Trophoblast cell (in vitro differentiated cells and primary cell): ENCODE results near the gene INAFM1.
"Not testable (repeated sequence)": the region's sequence is repeated elsewhere in the genome, so short reads cannot be mapped to it uniquely, and the experiment has no call there.

ENCODE experiments used
- DNase-seq, 2 donors: peaks; one replicate each; pipeline ENCODE4 v3.0.0-alpha.2; 2016
- H2AFZ ChIP-seq: 2 replicates; pipeline ENCODE4 v1.6.1; 2013; ENCODE audit warnings: low read length, moderate library complexity, mild to moderate bottlenecking; ENCODE audit not compliant: insufficient read depth, poor library complexity
- H2AK5ac ChIP-seq: 2 replicates; pipeline ENCODE4 v1.6.1; 2013; ENCODE audit warnings: mild to moderate bottlenecking, low read length
- H2BK120ac ChIP-seq: 2 replicates; pipeline ENCODE4 v1.6.1; 2013; ENCODE audit warnings: low read length, mild to moderate bottlenecking, moderate library complexity; ENCODE audit not compliant: insufficient read depth, poor library complexity
- H2BK12ac ChIP-seq: 2 replicates; pipeline ENCODE4 v1.6.1; 2013; ENCODE audit warnings: mild to moderate bottlenecking, low read length, moderate library complexity
- H2BK5ac ChIP-seq: 2 replicates; pipeline ENCODE4 v1.6.1; 2013; ENCODE audit warnings: low read length, low read depth, moderate library complexity, mild to moderate bottlenecking; ENCODE audit not compliant: poor library complexity
- H3K14ac ChIP-seq: 2 replicates; pipeline ENCODE4 v1.6.1; 2013; ENCODE audit warnings: mild to moderate bottlenecking, low read length
- H3K18ac ChIP-seq: 2 replicates; pipeline ENCODE4 v1.6.1; 2013; ENCODE audit warnings: mild to moderate bottlenecking, low read length
- H3K23ac ChIP-seq: 2 replicates; pipeline ENCODE4 v1.6.1; 2013; ENCODE audit warnings: low read length
- H3K27ac ChIP-seq: 2 replicates; pipeline ENCODE4 v1.5.1; 2013; ENCODE audit warnings: low read depth, mild to moderate bottlenecking, inconsistent platforms, low read length, moderate library complexity
- H3K27me3 ChIP-seq: 2 replicates; pipeline ENCODE4 v1.6.1; 2013; ENCODE audit warnings: inconsistent platforms, mild to moderate bottlenecking, low read length, moderate library complexity; ENCODE audit not compliant: insufficient read depth
- H3K36me3 ChIP-seq, 2 experiments: 1 replicate in 1 of 2; 2 replicates in 1 of 2; pipeline ENCODE4 v1.6.1; 2013; ENCODE audit warnings: low read length in 2 of 2, mild to moderate bottlenecking in 2 of 2, moderate library complexity in 1 of 2; ENCODE audit not compliant: insufficient read depth in 2 of 2, control insufficient read depth in 1 of 2
- H3K4ac ChIP-seq: 2 replicates; pipeline ENCODE4 v1.6.1; 2013; ENCODE audit warnings: low read depth, mild to moderate bottlenecking, low read length, moderate library complexity
- H3K4me1 ChIP-seq, 2 experiments: 1 replicate in 1 of 2; 2 replicates in 1 of 2; pipeline ENCODE4 v1.6.1; 2013; ENCODE audit warnings: low read length in 2 of 2, mild to moderate bottlenecking in 2 of 2, moderate library complexity in 1 of 2; ENCODE audit not compliant: insufficient read depth in 2 of 2, control insufficient read depth in 1 of 2
- H3K4me2 ChIP-seq: 2 replicates; pipeline ENCODE4 v1.6.1; 2013; ENCODE audit warnings: inconsistent platforms, mild to moderate bottlenecking, low read length, moderate library complexity
- H3K4me3 ChIP-seq: 2 replicates; pipeline ENCODE4 v1.5.1; 2013; ENCODE audit warnings: mild to moderate bottlenecking, low read depth, low read length, inconsistent platforms
- H3K79me1 ChIP-seq: one replicate; pipeline ENCODE4 v1.6.1; 2013; ENCODE audit warnings: low read length
- H3K79me2 ChIP-seq: 2 replicates; pipeline ENCODE4 v1.6.1; 2013; ENCODE audit warnings: low read length, mild to moderate bottlenecking; ENCODE audit not compliant: control insufficient read depth, insufficient read depth, poor library complexity
- H3K9ac ChIP-seq: 2 replicates; pipeline ENCODE4 v1.6.1; 2013; ENCODE audit warnings: mild to moderate bottlenecking, low read length
- H3K9me3 ChIP-seq: 2 replicates; pipeline ENCODE4 v1.6.1; 2013; ENCODE audit warnings: low read depth, mild to moderate bottlenecking, control low read depth, inconsistent platforms, low read length; ENCODE audit not compliant: insufficient read depth
- H4K12ac ChIP-seq: 2 replicates; pipeline ENCODE4 v1.6.1; 2013; ENCODE audit warnings: low read depth, mild to moderate bottlenecking, low read length, moderate library complexity
- H4K8ac ChIP-seq: 2 replicates; pipeline ENCODE4 v1.6.1; 2013; ENCODE audit warnings: low read depth, mild to moderate bottlenecking, low read length, moderate library complexity
- H4K91ac ChIP-seq: one replicate; pipeline ENCODE4 v1.6.1; 2013; ENCODE audit warnings: low read depth, mild to moderate bottlenecking, low read length, moderate library complexity
- WGBS: extraction: QIAGEN DNeasy Blood & Tissue Kit; methylation state at CpG from one replicate; pipeline ENCODE4 v1.1.7; 2013; ENCODE audit warnings: missing lambda C conversion rate; ENCODE audit not compliant: insufficient read length, insufficient coverage; ENCODE audit errors: extremely low coverage; 5-methylcytosine and 5-hydroxymethylcytosine counted together

INAFM1 gene

GRCh38 chr19:47300867-47301266 lies 26.2 kb downstream of the INAFM1 start:
- H3K18ac ChIP-seq, DNase-seq: not testable (repeated sequence)

DNA sequence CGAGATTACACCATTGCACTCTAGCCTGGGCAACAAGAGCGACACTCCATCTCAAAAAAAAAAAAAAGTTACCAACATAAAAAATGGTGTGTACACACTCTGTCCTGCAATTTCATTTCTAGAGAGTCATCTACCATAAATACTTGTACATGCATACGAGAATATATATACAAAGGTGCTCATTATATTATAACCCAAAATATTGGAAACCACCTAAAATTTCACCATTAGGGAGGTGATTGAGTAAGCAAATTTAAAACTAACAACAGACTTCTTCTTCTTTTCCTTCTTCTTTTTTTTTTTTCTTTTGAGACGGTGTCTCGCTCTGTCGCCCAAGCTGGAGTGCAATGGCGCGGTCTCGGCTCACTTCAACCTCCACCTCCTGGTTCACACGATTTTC lies 27.6 kb downstream of the INAFM1 start:
- Histone ChIP-seq H3K23ac (no peak overlapping the region), H3K9me3 (no peaks in the 10 kb centered on the region), H3K4ac (no peak overlapping the region), H3K79me1 (no peaks in the 10 kb centered on the region), H2BK5ac (no peak overlapping the region), H4K12ac (no peak overlapping the region), H2AK5ac (no peak overlapping the region), H2AFZ (no peak overlapping the region), H2BK12ac (no peak overlapping the region), H3K4me2 (no peak overlapping the region), H3K4me3 (no peak overlapping the region), H4K8ac (no peak overlapping the region), H3K27me3 (no peaks in the 10 kb centered on the region), H2BK120ac (no peak overlapping the region), H3K14ac (no peak overlapping the region), H3K36me3 (no peaks in the 10 kb centered on the region), H3K4me1 (peaks cover 0 to 2% of the 10 kb centered on the region in 2 experiments), H4K91ac (no peak overlapping the region), H3K79me2 (no peaks in the 10 kb centered on the region), H3K9ac (no peak overlapping the region), H3K18ac (no peak overlapping the region), H3K27ac (no peak overlapping the region)
- no peak for DNase-seq
- WGBS, result no CpG with 5 or more reads among the region's 10 CpGs

More at GRCh38 chr19:47300867-47301266, 26.2 kb downstream of the INAFM1 start:
- H3K79me1 ChIP-seq, H3K4ac ChIP-seq, H3K36me3 ChIP-seq, H3K23ac ChIP-seq, H2AFZ ChIP-seq, H3K4me2 ChIP-seq, H2BK5ac ChIP-seq, H4K91ac ChIP-seq, H4K12ac ChIP-seq, H3K79me2 ChIP-seq, H2BK120ac ChIP-seq, H3K4me1 ChIP-seq, H3K9ac ChIP-seq, H3K4me3 ChIP-seq, H3K27me3 ChIP-seq, H3K27ac ChIP-seq, H2AK5ac ChIP-seq, H3K14ac ChIP-seq, H4K8ac ChIP-seq, H3K9me3 ChIP-seq, H2BK12ac ChIP-seq: not testable (repeated sequence)
- no CpG with 5 or more reads among the region's 14 CpGs for WGBS

DNA sequence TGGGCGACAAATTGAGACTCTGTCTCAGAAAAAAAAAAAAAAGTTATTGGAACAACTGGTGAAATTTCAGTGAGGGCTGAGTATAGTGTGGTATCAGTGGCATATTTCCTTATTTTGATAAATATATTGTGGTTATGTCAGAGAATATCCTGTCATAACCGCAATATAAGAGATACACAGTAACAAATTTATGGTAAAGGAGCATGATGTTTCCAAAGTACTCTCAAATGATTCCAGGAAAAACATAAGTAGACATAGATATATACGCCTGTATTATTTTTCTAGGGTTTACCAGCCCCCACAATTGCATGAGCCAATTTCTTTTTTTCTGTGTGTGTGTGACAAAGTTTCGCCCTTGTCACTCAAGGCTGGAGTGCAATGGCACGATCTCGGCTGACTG lies 29.3 kb downstream of the INAFM1 start:
- no peaks in the 10 kb centered on the region for H3K79me1 ChIP-seq
- H3K4me3 ChIP-seq, result no peak overlapping the region
- H4K91ac ChIP-seq, result no peak overlapping the region
- H3K27ac ChIP-seq, result no peak overlapping the region
- H2BK12ac ChIP-seq, result no peak overlapping the region
- no peak overlapping the region for H3K4me2 ChIP-seq
- H4K12ac ChIP-seq, result no peak overlapping the region
- H3K9ac ChIP-seq, result no peak overlapping the region
- H3K14ac ChIP-seq, result no peak overlapping the region
- no peak overlapping the region for H2AFZ ChIP-seq
- no peak overlapping the region for H2BK120ac ChIP-seq
- H3K23ac ChIP-seq, result no peak overlapping the region
- WGBS, result no CpG with 5 or more reads among the region's 6 CpGs
- H3K9me3 ChIP-seq, result no peaks in the 10 kb centered on the region
- no peak overlapping the region for H3K4ac ChIP-seq
- no peaks in the 10 kb centered on the region for H3K27me3 ChIP-seq
- peaks cover 0 to 2% of the 10 kb centered on the region in 2 experiments for H3K4me1 ChIP-seq
- no peak overlapping the region for H4K8ac ChIP-seq
- no peaks in the 10 kb centered on the region for H3K79me2 ChIP-seq
- H3K36me3 ChIP-seq, result no peaks in the 10 kb centered on the region
- no peak overlapping the region for H2BK5ac ChIP-seq
- DNase-seq, result no peak
- no peak overlapping the region for H2AK5ac ChIP-seq
- H3K18ac ChIP-seq, result no peak overlapping the region

DNA sequence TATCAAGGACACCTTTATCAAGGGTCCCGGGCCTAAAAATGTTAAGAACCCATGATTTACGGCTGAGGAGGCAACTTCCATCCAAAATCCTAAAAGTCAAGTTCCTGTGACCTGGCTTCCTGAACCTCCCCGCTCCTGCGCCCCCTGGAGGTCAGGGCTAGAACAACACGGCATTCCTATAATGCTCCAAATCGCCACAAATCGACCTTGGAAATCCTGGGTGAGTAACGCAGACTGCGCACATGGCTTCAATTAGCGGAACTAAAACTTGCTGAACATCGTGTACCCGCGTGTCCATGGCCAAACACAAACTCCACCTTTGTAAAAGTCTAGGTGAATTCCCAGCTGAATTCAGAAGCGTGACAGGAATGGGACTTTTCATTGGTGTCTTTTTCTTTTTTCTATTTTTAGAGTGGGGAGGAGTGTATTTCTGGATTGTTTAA lies 30.6 kb downstream of the INAFM1 start:
- H4K8ac ChIP-seq, result no peak overlapping the region
- no peak overlapping the region for H3K4ac ChIP-seq
- WGBS, result no CpG with 5 or more reads among the region's 14 CpGs
- H3K4me2 ChIP-seq, result no peak overlapping the region
- H3K27ac ChIP-seq, result no peak overlapping the region
- no peaks in the 10 kb centered on the region for H3K9me3 ChIP-seq
- no peak overlapping the region for H4K91ac ChIP-seq
- H2BK12ac ChIP-seq, result no peak overlapping the region
- H2AFZ ChIP-seq, result no peak overlapping the region
- no peak overlapping the region for H3K9ac ChIP-seq
- DNase-seq, result peak; percentile 91 to 99
- no peak overlapping the region for H2AK5ac ChIP-seq
- no peak overlapping the region for H3K23ac ChIP-seq
- H3K18ac ChIP-seq, result no peak overlapping the region
- H3K36me3 ChIP-seq, result no peaks in the 10 kb centered on the region
- H4K12ac ChIP-seq, result no peak overlapping the region
- H3K14ac ChIP-seq, result no peak overlapping the region
- H3K27me3 ChIP-seq, result no peaks in the 10 kb centered on the region
- H3K79me1 ChIP-seq, result no peaks in the 10 kb centered on the region
- H3K79me2 ChIP-seq, result no peaks in the 10 kb centered on the region
- H3K4me1 ChIP-seq, result peaks cover 0 to 2% of the 10 kb centered on the region in 2 experiments
- H2BK120ac ChIP-seq, result no peak overlapping the region
- no peak overlapping the region for H3K4me3 ChIP-seq
- H2BK5ac ChIP-seq, result no peak overlapping the region
